NCI-H69 (cell line): ENCODE data around the gene CDH16.

Experiments used
- DNase-seq: peaks from one replicate; lab custom pipeline; 2025; lab: John Stamatoyannopoulos, UW

The CDH16 gene

DNA sequence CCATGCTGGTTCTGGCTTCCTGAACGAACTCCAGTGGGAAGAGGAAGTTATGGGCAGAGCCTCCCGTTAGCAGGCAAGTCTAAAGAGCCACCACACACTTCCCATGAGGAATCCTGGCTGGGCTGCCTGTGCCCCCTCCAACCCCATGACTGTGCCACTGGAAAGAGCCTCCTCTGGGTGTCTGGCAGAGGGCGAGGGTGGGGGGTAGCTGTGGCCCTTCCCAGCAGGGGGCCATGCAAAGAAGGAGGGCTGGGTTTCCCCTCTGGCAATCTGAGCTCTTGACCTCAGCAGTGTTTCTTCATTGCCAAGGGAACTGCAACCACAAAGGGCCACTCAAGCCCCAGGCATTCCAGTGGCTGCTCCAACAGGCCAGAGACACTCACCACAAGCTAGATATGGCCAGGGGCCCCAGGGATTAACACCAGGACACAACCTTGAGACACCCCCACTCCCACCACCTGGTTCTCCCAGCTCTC, 8.3 kb upstream of the CDH16 start:
- peak; percentile 5 for DNase-seq

DNA sequence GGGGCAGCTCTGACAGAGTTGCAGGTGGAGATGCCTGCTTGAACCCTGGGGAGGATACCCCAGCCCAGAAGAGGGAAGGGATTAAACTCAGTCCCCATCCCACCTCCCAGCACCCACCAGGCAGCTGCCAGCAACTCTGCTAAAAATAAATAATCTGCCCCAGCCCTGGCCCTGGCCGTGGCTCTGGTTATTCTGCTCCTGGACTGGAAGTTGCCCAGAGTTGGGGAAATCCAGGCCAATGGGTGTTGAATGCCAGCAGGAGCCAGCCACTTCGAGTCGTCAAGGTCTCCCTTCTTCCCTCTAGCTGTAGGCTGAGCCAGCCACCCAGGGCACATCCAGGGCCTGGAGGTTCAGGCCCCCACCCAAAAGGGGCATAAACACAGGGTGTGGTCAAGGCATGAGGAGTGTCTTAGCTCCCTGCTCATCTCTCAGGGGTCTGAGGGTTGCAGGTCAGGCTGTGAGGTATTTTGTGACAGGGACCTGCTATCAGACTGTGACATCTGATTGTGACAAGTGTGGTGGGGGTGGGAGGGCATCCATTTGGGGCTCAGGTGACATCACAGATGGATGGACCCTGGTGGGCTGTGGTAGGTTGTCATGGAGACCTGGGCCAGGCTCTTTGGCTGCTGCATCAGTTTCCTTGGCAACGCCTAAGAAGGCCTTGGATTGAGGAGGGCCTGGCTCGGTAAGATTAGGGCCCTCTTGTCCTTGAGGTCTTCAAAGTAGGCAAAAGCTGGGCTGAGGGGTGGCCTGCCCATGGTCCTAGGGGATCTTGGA, 7.7 kb upstream of the CDH16 start:
- DNase-seq: no peak

DNA sequence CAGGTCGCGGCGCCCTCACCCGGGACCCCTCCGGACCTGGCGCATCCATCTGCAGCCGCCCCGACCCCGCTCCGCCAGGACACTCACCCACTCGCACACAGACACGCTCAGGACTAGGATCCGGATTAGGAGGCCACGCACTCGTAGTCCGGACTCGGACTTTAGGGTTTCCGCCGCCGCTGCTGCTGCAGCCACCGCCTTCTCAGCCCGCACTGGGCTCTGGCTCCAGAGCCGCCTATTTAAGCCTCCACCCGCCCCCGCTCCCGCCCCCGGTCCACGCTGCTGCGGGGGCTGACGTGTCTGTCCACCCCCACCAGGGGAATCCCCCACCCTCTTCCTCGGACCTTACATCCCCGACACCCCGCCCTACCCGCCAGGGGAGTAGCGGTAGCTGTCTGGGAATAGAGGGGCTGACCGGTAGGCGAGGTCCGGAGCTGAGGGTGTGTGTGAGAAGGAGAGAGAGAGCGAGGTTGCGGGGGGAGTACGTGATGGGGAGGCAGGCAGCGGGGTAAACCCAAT, 6.7 kb upstream of the CDH16 start, which contains the start of gene RRAD:
Gene RRAD (minus strand): TSS at position 214 of the 519 bp plus-strand sequence. CDS start 356 bp downstream, outside the sequence.
- peak; percentile 8 for DNase-seq

DNA sequence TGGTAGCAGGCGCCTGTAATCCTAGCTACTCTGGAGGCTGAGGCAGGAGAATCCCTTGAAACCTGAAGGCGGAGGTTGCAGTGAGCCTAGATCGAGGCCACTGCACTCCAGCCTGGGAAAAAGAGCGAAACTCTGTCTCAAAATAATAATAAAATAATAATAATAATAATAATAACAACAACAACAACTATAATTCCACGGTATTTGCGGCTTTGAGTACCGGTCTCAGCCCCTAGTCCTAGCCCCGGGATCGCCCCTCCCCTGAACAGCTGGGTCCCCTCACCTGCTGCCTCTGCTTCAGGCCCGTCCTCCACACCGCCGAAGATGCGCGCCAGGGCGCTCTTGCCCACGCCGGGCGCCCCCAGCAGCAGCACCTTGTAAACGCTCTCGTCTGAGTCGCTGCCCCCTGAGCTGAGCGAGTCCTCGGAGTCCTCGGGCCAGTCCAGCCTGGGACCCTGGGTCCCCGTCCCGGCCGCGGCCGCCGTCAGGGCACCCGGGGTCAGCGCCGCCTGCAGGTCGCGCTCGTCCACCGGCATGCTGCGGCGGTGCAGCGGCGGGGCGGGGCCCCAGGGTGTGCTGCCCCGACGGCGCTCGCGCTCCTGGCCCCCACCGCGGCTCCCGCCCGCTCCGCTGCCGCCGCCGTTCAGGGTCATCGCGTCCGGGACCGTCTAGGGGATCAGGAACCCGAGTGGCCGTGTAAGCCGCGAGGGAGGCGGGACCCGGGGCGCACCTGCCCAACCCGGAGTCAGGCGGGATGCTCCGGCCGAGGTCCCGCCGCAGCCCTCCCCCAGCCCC, 6.0 kb upstream of the CDH16 start:
- peak; percentile 28 for DNase-seq

DNA sequence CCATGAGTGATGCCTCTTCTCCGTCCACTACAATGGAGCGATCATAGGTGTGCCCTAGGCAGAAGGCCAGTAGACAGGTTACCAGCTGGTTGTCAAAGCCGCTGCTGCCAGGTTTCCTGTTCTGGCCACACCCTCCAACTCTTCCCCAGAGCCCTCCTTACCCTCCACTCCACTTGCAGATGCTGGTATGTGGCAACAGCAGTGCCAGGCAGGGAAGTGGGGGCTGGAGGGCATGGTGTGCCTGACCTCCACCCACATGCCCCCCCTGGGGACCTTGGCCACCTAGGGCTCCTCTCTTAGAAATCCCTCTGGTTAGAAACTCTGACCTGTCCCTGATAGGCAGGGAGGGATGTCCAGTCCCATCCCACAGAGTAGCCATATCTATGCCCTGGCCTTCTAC, 5.2 kb upstream of the CDH16 start:
- DNase-seq: peak; percentile 20

DNA sequence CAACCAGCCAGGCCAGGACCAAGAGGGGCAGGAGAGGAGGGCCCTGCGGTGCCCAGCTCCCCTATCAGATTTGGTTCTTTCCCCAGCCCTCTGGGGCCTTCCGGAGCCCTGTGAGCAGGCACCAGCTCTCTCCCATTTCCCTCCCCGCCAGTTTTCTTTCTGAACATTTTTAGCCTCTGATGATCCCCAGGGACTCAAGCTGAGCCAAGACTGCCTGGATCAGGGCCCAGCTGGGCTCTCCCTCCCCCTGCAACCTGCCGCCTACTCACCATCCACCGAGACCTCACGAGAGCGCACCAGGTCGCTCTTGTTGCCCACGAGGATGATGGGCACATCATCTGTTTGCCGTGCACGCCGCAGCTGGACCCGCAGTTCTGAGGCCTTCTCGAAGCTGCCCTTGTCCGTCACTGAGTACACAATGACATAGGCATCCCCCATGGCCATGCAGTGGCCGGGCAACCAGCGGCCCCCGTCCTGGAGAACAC, 4.6 kb upstream of the CDH16 start:
- DNase-seq: peak; percentile 33

DNA sequence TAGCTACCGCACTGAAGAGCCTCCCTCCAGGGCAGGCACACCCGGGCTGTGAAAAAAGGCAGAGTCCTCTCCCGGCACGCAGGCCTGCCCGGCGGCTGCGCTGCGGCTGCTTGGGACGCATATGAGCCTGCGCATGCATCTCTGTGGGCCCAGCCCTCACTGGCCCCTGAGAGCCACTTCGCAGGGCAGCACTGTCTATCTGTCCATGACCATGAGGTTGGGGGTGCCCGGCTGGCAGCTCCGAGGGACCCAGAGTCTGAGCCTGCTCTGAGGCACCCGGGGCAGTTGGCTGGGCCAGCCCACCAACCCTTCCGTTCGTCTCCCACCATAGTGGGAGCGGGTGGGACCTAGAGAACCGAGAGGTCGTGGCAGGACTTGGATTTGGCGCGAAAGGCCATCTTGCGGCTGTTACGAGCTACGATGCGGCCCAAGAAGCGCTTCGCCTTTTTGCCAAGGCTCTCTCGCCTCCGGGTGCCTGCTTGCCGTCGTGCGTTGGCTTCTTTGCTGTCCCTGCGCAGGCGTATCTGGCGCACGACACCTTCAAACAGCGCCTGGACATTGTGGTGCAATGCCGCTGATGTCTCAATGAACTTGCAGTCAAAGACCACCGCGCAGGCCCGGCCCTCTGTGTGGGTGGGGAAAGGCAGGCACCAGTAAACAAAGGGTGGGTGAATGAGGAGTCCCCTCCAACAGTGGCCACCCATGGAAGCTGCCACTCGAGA, 3.2 kb upstream of the CDH16 start:
- DNase-seq: no peak

DNA sequence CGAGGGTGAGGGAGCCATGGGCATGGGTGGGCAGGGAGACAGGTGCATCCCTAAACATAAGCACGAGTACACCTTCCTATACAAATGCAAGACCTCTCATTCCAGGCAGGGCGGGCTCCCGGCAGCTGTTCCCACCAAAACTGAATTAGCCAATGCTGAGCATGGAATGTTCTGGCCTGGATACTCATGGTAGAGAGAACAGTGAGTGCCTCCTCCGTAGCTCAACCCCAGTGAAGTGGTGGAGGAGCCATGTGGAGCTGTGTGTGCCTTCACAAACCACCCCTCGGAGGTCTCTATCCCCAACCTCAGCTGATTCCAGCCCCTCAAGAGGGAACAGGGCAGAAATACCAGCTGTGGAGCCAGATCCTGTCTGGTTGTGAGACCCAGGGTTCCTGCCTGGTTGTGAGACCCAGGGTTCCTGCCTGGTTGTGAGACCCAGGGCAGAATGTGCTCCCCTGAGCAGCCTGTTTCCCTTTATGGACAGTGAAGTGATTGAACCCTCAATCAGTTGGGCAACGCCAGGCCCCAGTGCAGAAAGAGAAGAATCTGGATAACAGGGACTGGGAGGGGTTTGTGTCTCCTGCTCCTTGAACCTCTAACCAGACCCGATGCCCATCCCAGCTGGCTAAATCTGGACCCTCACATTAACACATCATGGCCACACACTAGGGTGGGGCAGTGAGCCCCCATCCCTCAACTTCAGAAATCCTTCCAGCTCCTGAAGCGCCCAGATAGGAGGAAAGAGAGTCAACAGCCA, 2.4 kb upstream of the CDH16 start:
- DNase-seq: no peak

DNA sequence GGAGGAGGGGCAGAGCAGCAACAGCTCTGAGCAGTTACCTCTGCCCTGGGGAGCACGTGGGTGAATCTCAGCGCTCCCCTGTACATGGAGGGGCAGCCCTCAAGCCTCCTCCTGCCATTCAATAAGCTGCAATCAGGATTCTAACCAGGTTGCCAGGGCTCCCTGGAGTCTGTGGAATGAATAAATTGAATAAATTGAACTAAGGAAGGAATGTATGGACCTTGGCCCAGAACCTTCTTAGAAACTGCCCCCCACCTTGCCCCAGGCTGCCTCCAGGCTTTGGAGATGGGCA, 1.6 kb upstream of the CDH16 start:
- no peak for DNase-seq

DNA sequence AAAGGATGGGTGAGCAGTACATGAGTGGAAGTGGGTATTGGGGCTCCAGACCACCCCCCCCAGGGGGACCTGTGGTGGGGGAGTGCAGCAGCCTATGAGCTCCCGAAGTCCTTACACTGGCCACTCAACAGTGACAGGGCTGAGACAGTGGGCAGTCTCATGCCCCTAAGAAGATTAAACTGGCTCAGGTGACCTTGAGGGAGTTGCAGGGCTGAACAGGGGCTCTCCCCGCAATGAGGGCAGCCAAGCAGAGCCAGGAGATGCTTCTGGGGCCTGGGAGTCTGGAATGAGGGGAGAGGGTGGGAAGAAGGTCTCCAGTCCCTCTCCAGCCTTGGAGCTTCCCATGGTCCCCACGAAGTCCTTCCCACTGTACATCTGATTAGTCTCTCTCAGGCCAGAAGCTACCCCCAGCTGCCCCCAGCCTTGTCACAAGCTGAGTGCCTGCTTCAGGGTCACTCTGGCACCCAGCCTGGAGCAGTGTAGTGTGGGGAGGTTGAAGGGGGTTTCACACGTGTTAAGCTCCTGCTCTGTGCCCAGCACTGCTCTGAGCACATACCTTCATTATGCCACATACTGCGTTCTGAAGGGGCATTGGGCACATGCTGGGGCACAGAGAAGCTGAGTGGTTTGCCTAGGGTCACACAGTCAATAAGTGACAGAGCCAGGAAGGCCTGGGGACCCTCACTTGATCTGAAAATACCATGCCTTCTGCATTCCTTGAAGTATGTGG, 1.0 kb upstream of the CDH16 start:
- no peak for DNase-seq

DNA sequence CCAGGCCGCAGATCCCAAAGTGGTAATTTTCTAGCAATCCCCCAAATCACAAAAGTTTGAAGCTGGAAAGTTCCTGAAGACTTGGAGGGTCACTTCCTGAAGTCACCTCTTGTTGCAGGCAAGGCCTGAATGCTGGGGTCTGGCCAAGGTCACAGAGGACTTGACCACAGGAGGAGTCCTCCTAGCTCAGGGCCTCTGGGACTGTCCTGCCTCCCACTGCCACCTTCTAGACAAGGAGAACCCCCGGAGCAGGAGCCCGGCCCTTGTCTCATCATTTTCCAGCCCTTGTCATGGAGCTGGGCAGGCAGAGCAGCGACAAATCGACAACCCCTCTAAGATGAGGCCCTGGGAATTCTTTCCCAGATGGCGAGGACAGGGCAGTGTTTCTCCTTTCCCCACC, 330 bp downstream of the CDH16 start:
- no peak for DNase-seq

DNA sequence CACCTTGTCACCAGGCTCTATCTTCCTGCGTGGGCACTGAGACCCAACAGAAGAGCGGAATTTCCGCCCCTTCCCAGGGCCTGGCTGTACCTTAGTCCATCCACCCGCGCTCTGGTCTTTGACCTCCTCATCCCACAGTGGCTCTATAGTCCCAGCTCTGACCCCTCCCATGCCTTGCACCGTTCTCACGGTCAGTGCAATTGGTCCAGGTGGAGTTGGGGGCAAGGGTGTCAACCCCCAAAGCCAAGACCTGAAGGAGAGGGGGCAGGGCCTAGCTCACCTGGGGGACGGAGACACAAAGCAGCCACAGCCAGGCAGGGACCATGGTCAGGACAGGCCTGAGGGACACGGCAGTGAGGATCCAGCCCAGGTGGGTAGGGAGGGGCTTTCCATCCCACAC, 944 bp downstream of the CDH16 start:
- no peak for DNase-seq

DNA sequence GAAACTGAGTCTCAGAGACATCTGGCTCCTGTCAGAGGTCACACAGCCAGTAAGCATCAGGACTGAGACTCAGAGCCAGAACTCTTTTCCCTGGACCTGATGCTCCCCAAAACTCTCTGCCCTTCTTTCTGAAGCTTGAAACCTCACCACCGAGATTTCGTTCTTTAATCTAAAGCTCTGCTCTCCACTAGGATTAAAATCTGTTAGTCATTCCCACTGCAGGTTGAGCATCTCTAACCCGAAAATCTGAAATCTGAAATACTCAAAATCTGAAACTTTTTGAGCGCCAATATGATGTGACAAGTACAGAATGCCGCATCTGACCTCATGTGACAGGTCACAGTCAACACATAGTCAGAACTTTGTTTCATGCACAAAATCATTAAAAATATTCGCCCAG, 2.2 kb downstream of the CDH16 start:
- no peak for DNase-seq

DNA sequence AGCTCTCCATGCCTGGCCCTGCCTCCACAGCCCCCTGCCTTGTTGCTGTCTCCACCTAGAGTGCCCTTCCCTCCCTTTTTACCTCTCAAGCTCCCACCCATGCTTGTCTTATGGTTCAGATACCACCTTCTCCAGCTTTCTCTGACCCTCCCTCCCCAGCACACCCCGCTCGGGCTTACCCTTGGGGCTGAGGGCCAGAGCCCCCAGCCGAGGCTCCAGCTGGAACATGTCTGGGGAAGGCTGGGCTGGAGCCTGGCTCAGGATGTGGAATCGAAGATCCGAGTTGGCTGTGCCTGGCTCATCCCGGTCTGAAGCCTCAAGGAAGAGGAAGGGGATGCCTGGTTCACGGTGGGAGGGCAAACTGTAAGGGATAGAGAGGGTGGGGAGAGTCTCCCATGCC, 3.6 kb downstream of the CDH16 start:
- DNase-seq: no peak

DNA sequence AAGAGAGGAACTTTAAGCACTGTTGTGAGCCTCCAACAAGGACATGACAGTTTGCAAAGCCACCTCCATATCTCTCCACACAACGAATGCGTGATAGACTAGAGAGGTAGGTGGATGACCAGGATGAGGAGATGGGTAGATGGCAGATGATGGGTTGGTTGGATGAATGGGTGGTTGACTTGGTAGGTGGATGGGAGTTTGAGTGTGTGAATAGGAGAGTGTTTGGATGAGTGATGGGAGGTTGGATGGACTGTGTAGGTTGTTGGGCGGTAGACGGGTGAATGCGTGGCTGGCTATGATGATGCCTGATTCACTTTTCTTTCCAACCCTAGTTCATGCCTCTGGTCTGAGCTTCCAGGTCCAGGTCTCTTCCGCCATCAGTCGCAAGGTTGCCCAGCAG, 4.1 kb downstream of the CDH16 start:
- DNase-seq: no peak

DNA sequence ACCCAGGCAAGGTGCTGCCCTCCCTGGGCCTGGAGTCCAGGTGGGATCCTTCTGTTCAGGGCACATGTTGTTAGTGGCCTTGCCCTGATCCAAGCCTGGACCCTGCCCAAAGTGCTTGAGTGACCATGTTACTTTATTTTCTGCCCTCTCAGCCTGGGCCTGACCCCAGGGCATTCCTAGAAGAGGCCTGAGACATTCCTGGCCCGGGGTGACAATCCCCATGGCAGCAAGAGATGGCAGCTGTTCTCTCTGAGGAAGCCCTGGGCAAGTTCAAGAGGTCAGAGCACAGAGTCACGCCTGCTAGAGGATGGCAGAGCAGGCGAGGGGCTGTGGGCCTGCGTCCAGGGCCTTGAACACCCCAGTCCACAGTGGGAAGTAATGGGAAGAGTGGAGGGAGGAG, 5.0 kb downstream of the CDH16 start:
- no peak for DNase-seq

DNA sequence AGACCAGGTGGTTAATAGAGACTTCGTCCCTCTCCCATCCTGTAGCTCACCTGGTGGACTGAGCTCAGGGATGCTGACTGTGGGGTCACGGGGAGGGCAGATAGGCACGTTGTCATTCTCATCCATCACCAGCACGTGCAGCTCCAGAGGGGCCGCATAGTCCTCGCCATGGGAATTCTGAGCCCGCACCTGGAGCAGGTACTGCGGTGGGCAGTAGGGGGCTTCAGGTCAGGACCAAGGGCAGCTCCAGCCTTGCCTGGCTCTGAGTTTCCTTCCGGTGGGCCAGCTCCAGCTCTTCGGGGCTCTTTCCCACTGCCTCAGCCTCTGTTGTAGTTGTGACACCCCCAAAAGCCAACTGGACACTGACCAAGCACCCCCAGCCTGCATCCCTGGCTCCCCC, 5.6 kb downstream of the CDH16 start:
- DNase-seq: no peak

DNA sequence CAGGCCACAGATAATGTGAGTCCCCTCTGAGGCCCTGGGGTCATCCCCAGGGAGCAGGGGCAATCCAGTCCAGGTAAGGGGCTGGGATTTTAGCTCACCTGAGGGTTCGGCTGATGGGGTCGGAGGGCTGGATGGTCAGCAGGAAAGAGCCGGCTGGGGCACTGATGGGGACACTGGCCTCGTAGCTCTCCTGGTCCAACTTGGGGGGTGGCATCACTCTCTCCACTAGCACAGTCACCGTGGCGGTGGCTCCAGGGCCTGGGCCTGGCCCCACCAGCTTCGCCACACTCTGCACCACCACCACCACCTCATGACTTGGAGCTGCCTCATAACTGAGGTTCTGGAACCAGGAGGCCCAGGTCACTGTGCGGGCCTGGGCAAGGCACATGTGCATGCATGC, 6.9 kb downstream of the CDH16 start:
- no peak for DNase-seq

DNA sequence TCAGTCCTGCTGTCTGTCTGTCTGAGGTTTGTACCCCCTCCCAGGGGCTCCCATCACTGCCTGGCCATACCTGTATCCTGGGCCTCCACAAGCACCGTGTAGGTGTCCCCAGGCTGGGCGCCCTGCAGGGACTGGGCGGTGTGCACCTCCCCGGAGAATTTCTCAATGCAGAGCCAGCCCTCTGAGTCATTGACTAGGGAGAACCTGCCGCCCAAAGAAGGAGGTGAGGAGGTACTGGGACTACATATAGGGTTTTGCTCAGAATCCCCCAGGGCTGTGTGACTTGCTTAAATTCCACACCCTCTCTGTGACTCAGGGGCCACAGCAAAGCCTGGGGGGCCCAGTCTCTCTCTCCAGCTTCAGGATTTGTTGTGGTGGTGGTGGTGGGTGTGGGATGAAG, 7.6 kb downstream of the CDH16 start:
- no peak for DNase-seq

DNA sequence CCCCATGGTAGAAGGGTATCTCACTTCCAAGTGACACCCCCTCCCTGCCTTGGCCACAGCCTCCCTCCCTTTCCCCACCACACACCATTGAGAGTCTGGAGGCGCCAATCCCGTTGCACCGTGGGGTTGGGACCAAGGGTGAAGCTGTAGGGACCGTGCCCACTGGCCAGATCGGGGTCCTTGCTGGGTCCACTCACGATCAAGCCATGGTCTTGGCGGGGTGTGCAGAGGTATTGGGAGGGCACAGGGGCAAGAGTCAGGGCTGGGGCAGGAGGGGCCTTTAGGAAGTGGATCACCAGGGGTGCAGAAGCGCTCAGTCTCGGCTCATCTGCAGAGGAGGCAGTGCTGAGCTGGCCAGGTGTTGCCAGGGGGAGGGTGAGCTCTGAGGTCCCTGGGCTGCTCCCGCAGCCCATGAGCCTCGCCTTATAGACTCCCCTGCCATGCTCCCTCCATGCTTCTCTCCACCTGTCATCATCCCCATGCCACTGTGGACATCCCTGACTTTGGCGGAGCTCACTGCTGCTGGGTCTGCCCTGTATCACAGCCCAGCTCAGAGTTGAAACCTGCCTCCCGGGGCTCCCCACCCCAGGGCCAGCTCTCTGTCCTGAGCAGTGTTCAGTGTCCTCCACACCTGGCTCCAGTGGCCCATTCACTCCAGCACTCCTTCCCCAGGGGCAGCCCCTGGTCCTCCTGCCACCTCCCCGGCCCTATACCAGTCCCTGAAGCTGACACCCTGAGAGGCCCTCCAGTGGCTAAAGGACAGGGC, 8.3 kb downstream of the CDH16 start:
- no peak for DNase-seq
